ENCODE measurements around the gene MORN4.
"Not testable (repeated sequence)": the region's sequence is repeated elsewhere in the genome, so short reads cannot be mapped to it uniquely, and the experiment has no call there.

The MORN4 gene

DNA sequence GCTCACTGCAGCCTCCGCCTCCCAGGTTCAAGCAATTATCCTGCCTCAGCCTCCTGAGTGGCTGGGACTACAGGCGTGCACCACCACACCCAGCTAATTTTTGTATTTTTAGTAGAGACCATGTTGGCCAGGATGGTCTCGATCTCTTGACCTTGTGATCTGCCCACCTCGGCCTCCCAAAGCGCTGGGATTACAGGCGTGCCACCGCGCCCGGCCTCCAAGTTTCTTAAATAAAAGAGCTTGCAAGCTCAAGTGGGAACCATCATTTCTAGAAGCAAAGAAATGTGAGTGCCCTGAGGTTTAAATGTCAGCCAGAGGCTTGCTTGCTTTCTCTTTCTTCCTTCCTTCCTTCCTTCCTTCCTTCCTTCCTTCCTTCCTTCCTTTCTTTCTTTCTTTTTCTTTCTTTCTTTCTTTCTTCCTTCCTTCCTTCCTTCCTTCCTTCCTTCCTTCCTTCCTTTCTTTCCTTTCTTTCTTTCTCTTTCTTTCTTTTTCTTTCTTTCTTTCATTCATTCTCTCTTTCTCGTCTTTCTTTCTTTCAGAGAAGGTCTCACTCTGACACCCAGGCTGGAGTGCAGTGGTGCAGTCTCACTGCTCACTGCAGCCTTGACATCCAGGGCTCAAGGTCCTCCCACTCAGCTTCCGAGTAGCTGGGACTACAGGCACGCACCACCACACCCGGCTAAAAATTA is 9.3 kb upstream of the MORN4 start:
- not testable (repeated sequence) for DNase-seq (ENCODE audit: low read depth in 2 of 3, low spot score in 1 of 3)

DNA sequence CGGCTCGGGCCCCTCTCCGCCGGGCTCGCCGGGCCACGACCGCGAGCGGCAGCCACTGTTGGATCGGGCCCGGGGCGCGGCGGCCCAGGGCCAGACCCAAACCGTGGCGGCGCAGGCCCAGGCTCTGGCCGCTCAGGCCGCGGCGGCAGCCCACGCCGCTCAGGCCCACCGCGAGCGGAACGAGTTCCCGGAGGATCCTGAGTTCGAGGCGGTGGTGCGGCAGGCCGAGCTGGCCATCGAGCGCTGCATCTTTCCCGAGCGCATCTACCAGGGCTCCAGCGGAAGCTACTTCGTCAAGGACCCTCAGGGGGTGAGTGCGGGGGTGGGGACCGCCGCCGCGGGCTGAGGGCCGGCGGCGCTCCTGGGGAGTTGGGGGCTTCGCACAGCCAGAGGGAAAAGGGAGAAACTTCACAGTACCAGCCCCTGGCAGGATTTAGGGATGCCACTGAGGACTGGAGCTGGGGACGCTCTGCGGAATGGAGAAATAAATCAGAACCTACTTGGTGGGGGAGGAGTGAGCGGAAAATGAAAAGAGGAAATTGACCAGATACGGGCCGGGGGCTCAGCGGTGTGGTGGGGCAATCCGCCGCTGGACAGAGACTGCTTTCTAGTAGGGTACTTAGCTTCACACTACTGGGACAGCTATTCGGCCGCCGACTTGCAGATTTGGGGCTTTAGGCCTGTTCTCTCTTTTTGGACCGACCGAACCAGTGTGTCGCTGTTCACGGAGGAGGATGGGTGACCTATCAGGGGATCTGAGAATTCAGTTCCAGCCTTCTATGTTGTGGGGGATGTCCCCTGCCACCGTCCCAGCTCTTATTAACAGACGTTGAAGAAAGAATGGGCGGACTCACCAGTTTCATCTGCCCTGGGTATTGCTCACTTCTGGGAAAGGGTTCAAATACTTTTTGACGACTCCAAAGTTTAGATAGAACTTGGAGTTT is 7.8 kb upstream of the MORN4 start:
- DNase-seq (ENCODE audit: low read depth in 2 of 3, low spot score in 1 of 3) = peak in 2 of 3 donors; percentile 4 to 8

DNA sequence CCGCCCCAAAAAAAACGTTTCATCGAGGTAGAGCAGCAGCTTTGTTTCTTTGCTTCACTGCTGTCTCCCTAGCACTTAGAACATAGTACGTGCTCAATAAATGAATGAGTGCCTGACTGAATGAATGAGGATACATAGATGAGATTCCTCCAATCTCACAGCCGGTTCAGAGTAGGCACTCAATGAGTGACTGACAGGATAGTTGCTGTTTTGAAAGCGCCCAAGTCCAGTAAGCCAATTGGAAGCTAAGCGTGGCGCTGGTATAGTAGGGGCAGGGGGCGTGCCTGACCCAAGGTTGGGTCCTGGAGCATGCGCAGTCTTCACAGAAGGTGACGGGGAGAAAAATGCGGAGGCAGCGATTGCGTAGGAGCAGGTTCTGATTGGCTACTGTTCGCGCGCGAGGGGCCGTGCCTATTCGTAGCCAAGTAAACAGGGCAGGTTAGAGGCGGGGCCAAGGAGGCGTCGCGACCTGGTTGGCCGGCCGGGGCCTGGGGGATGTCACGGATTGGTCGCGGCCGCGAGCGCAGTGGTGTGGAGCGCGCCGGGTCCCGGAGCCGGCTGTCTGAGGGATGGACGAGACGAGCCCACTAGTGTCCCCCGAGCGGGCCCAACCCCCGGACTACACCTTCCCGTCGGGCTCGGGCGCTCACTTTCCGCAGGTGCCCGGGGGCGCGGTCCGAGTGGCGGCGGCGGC is 7.0 kb upstream of the MORN4 start, which contains the start of gene PI4K2A:
TSS of gene PI4K2A (plus strand) at position 498 of the 694 bp plus-strand sequence. CDS start at position 570, 72 bp downstream.
- DNase-seq (ENCODE audit: low read depth in 2 of 3, low spot score in 1 of 3) = peak; percentile 98 to 99 (median 99)

DNA sequence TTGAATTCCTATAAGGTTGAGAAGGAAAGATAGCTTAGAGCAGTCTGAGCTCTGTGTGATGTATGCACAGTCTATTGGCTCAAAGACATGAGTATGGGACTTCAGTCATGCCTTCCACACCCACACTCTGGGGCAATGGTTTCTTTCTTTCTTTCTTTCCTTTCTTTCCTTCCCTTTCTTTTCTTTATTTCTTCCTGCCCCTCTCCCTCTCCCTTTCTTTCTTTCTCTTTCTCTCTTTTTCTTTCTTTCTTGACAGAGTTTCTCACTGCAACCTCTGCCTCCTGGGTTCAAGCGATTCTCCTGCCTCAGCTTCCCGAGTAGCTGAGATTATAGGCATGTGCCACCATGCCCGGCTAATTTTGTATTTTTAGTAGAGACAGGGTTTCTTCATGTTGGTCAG is 5.8 kb upstream of the MORN4 start:
- DNase-seq (ENCODE audit: low read depth in 2 of 3, low spot score in 1 of 3) = not testable (repeated sequence)

DNA sequence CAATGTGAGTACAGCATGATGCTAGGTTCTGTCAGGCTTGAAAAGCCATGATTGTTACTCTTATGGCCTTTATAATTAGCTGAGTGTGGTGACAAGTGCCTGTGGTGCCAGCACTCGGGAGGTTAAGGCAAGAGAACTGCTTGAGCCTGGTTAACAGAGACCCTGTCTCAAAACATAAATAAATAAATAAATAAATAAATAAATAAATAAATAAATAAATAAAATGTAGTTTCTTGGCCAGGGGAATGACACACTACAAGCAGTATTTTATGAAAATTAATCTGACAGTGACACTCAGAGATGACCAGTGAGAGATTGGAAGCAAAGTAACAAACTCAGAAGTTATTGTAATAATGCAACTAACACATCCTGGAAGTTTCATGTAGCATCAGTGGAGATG is 2.3 kb upstream of the MORN4 start:
- no peak for DNase-seq (ENCODE audit: low read depth in 2 of 3, low spot score in 1 of 3)

DNA sequence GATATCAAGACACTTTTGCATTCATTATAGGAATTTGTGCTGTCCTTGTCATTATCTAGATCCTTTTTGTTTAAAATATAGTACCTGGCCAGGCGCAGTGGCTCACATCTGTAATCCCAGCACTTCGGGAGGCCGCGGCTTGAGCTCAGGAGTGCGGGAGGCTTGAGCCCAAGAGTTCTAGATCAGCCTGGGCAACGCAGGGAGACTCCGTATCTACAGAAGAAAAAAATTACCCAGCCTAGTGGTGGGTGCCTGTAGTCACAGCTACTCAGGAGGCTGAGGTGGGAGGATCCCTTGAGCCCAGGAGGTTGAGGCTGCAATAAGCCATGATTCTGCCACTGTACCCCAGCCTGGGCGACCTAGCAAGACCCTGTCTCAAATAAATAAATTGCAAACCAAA is 621 bp upstream of the MORN4 start:
- peak in 1 of 3 donors; percentile 2 for DNase-seq (ENCODE audit: low read depth in 2 of 3, low spot score in 1 of 3)

DNA sequence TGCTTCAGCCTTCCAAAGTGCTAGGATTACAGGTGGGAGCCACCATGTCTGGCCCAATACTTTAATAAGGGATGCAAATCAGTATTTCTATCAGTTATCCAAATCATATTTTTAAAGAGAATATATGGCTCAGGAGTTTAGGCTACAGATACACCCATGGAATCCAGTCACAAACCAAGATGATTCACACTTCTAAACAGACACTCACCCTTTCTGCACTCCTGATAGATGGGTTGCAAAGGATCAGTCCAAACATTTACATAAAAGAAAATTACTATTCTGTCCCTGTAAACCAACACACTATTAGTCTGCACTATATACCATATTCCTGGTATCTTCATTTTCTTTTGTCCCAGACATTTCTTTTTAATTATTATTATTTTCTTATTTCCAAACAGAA is 2.2 kb downstream of the MORN4 start:
- DNase-seq (ENCODE audit: low read depth in 2 of 3, low spot score in 1 of 3) = no peak

DNA sequence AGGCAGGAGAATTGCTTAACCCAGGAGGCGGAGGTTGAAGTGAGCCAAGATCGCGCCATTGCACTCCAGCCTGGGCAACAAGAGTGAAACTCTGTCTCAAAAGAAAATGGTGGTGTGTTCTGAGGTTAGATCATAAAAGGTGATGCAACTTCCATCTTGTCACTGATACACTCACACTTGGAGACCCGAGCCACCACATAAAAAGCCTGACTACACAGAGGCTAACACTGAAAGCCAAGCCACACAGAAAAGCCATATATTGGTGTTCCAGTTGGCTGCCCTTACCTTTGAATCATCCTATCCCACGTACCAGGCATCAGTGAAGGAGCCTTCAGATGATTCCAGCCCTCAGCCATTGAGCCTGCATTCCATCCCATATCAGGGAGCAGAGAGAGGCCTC is 4.0 kb downstream of the MORN4 start:
- no peak for DNase-seq (ENCODE audit: low read depth in 2 of 3, low spot score in 1 of 3)

DNA sequence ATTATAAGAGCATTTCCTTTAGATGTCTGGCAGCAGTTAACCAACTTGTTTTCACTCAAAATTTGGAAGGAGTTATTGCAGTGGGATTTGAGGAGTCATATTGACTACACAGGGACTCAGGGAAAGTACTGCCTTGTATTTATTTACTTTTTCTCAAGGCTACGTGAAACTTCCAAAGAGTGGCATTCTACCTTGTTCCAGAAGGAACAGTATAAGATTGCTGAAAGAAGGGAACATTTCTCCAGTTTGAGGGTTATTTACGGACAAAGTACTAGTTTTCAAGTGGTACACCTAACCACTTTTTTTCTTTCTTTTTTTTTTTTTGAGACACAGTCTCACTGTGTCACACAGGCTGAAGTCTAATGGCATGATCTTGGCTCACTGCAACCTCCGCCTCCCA is 5.1 kb downstream of the MORN4 start:
- no peak for DNase-seq (ENCODE audit: low read depth in 2 of 3, low spot score in 1 of 3)

DNA sequence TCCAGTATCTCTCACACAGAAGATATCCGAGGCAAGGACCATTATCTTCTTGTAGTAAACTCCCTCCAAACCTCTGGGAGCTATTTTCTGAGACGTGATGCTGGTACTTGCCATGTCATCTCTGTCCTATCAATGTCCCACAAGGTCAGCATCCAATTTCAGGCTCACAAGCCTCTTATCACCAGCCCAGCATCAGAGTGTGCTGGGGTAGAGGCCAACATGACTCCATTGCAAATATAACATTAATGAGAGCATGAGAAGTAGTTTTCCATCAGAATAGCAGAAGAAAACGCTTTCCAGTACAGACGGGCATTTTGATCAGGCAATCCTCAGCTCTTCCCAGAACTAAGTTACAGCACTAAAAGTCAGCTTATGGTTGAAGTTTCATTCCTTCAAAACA is 5.6 kb downstream of the MORN4 start:
- DNase-seq (ENCODE audit: low read depth in 2 of 3, low spot score in 1 of 3) = no peak

DNA sequence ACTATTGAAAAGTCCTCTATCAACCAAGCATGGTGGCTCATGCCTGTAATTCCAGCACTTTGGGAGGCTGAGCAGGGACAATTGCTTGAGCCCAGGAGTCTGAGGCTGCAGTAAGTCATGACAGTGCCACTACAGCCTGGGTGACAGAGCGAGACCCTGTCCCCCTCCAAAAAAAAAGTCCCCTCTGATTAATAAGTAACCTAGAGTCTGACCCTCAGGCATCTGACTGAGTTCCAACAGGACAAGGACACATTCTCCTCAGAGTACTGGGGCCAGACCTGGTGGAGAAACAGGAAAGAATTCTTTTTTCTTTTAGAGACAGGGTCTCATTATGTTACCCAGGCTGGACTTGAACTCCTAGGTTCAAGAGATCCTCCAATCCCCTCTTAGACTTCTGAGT is 10.0 kb downstream of the MORN4 start:
- no peak for DNase-seq (ENCODE audit: low read depth in 2 of 3, low spot score in 1 of 3)

DNA sequence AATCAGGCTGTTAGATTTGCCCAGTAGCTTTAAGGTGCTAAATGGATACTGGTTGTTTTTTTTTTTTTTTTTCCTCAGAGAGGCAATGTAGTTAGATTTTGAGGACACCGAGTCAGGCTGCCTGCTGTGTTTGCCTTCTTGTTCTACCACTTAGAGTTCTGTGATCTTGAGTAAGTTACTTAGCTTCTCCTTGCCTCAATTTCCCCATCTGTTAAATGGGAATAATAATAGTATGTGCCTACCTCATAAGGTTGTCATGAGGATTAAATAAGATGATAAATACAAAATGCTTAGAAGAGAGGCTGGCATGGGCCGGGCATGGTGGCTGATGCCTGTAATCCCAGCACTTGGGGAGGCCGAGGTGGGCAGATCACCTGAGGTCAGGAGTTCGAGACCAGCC is 14.6 kb downstream of the MORN4 start:
- no peak for DNase-seq (ENCODE audit: low read depth in 2 of 3, low spot score in 1 of 3)

DNA sequence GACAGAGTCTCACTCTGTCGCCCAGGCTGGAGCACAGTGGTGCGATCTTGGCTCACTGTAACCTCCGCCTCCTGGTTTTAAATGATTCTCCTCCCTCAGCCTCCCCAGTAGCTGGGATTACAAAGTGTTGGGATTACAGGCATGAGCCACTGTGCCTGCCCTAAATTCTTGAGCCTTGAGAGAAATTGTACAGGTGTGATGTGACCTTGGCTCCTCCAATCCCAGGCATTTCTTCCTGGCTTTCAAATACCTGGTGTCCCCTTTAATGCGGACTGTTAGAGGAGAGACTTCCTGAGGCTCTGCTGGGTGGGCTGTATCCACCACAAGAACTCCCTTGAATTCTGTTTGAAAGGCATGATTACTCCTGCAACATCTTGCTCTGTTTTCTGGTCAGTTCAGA is 15.0 kb downstream of the MORN4 start:
- no peak for DNase-seq (ENCODE audit: low read depth in 2 of 3, low spot score in 1 of 3)

DNA sequence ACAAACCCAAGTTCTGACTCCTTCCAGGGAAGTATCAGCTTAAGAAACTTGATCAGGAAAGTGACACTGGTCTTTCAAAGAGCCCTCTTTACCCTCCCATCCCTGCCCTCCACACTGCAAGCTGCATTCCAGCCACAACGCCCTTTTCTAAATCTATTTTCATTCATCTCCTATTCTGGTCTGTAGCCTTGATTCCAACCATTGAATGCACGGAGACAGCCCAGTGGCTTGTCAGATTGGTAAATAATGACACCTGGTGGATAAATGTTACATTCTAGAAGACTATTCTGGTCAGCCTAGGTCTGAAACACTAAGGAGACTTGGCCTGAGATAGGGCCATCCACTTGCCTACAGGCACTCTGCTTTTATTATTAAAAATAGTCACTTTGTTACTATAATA is 20.9 kb downstream of the MORN4 start:
- no peak for DNase-seq (ENCODE audit: low read depth in 2 of 3, low spot score in 1 of 3)

DNA sequence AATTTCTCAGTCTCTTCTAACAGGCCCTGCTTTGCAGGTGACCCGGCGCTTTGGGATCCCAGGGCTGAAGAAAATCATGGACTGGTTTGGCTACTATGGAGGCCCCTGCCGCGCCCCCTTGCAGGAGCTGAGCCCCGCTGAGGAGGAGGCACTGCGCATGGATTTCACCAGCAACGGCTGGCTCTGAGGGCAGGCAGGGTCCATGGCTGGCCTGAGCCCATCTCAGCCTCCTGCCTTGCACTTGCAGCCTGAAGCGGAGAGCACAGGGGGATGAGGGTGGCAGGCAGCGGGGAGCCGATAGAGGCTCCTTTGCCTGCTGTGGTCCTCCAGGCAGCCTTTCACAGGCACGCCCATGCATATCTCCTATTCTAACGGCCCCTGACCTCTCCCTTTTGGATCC is 21.8 kb downstream of the MORN4 start:
- no peak for DNase-seq (ENCODE audit: low read depth in 2 of 3, low spot score in 1 of 3)

DNA sequence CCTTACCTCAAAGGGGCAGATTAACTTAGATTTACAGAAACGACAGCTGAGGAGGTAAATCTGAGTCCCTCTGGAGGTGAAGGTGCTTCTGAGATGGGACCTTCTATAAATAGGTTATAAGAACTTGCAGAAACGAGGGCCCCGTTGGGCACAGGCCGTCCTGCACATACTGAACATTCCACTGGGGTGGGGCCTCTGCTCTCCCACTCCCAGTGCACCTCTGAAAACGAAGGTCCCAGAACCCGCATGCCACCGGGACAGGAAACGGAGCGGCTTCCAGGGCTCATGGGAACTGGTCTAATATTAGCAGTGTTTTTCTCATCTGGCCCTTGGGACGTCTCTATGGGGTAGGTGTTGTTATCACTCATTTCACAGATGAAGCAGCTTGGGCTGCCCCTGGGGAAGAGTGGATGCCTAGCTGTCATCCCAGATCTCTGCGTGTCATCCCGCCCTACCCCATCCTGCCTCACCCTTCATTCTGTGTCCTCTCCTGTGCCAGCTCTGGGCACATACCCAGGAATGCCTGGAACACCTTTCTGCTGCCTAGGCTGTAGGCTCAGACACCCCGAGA is 24.2 kb downstream of the MORN4 start:
- no peak for DNase-seq (ENCODE audit: low read depth in 2 of 3, low spot score in 1 of 3)

DNA sequence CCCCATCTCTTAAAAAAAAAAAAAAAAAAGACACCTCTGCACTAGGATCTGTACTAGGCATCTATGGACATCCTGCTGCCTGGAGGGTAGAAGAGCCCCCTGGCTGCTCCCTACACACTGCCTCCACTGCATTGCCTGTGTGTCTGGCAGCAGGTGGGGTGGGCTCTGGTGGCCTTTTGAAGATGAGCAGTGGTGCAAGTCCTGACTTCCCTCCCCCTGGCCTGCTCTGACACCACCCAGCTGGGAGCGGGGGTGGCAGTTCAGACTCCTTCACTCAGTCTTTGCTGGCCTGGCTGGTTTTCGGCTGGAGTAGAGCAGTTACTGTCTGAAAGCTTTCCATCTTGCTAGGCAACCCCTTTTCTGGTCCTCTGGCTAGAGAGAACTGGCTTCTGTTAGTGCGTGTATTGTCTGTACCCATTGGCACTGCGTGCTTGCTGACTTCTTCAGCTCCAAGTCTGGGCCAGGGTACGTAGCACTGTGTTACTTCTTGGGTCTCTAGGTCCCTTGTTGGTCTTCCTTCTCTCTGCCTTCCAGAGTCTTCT is 26.1 kb downstream of the MORN4 start:
- no peak for DNase-seq (ENCODE audit: low read depth in 2 of 3, low spot score in 1 of 3)

DNA sequence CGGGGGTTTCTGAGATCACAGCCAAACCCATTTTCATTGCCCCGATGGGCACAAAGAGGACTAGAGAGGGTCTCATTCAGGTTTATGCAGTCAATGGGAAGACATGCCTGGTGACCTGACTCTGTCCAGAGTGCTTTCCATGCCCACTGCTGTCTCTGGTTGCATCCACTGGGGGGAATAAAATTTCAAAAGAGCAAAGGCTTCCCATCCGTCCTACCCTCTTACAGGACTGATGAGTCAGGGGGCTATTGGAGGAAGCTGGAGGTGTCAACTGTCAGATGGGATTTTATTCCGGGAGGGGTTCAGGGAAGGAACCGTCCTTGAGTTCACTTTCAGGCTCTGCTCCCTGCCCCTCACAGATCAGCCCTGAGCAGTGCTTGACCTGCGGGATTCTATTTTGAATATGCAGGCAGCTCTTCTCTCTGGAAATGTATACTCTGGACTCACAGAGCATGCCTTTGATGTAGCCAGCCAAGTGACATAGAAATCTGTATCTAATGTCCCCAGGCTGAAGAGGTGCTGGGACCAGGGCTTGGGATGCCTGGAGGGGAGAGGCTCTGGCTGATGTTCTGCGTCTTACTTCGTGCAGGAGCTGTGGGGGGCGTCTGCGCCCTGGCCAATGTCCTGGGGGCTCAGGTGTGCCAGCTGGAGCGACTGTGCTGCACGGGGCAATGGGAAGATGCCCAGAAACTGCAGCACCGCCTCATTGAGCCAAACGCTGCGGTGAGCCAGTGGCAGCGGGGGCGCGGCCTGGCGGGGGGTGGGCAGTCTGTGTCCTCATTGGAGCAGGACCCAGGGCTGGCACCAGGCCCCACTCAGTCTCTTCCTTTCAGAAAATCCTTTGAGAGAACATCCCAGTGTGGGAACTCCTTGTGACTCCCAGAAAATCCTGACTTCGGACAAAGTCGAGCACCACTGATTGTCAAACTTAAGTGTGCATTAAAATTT is 31.8 kb downstream of the MORN4 start:
- DNase-seq (ENCODE audit: low read depth in 2 of 3, low spot score in 1 of 3) = no peak

DNA sequence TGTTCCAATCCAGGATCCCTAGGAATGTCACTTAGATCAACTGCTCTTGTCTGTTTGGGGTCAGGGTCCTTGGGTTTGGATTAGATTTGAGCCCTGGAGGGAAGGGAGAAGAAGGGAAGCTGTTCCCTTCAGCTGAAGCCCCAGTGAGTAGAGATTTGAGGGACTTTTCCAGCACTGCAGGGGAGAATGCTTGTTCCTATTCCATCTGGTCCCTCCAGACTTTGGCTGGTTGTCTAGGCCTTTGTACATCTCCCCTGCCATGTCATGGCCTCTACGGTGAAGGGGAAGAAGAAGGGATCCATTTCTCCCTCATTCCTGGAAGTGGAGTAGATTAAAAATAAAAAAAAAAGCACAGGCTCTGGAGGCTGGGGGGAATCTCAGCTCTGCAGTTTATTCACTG is 32.7 kb downstream of the MORN4 start:
- no peak for DNase-seq (ENCODE audit: low read depth in 2 of 3, low spot score in 1 of 3)

DNA sequence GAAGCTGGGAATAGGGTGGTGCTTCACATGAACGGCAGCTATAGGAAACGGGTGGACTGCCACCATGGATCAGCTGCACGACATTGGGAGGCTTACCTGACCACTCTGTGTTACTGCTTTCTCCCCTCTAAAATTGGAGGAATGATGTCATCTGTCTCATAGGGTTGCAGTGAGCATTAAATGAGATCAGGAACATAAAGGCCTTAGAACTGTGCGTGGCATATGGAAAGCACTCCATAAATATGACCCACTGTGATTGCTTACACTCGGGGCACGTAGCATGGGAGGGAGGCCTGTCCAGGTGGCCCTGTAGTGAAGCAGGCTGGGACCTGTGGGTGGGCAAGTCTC is 34.1 kb downstream of the MORN4 start:
- DNase-seq (ENCODE audit: low read depth in 2 of 3, low spot score in 1 of 3) = no peak
